GM19467 (cell line): Measurements from ENCODE around the gene RCVRN.
"Not testable (repeated sequence)": the region's sequence is repeated elsewhere in the genome, so short reads cannot be mapped to it uniquely, and the experiment has no call there.

ENCODE experiments used
- ATAC-seq: cut with Tn5 transposase; IDR thresholded peaks from one replicate; pipeline ENCODE4 v1.9.1; 2021; ENCODE audit warnings: mild to moderate bottlenecking, moderate library complexity; ENCODE audit not compliant: unreplicated experiment

RCVRN gene

DNA sequence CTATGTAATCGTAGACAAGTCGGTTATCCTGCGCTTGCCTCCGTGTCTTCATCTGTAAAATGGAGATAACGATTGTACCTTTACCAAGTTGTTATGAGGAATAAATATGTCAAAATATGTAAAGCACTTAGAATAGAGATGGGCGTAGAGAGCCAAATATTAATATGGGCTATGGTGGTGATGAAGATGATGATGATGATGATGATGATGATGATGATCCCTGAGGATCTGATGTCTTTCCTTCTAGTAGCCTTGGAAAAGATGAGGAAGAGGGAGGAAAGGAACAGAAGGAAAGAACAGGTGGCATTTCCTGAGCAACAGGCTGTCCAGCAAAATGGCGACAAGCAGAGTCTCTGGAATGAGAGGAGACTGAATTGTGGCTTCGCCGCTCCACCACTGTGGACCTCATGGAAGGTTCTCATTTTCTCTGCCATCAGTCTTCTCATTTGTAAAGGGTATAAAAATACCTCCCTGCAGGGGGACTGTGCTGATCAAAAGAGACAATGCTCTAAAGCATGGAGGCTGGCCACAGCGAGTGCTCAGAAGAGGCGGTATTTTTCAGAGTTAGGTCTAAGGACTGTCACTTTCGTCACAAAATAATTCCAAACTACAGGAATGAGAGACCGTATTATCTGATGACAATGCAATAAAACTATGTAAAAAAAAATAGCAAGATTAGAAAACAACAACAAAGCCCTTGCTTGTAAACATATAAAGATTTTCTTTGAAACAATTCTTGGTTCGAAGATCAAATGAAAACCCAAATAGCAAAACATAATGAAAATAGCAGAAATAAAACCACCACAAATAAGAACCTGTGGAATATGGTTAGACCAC is 17.2 kb upstream of the RCVRN start:
- no peak for ATAC-seq

DNA sequence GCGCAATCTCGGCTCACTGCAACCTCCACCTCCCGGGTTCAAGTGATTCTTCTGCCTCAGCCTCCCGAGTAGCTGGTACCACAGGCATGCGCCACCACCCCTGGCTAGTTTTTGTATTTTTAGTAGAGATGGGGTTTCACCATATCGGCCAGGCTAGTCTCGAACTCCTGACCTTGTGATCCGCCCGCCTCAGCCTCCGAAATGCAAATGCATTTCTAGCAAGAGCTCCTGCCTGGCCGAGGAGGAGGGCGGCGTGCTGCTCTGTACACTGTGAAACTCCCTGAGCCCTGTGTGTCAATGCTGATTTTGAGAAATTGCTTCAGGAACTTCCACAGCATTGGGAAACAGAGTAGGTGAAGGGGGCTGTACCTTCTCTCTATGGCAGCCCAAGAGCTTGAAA is 16.1 kb upstream of the RCVRN start:
- ATAC-seq, result not testable (repeated sequence)

DNA sequence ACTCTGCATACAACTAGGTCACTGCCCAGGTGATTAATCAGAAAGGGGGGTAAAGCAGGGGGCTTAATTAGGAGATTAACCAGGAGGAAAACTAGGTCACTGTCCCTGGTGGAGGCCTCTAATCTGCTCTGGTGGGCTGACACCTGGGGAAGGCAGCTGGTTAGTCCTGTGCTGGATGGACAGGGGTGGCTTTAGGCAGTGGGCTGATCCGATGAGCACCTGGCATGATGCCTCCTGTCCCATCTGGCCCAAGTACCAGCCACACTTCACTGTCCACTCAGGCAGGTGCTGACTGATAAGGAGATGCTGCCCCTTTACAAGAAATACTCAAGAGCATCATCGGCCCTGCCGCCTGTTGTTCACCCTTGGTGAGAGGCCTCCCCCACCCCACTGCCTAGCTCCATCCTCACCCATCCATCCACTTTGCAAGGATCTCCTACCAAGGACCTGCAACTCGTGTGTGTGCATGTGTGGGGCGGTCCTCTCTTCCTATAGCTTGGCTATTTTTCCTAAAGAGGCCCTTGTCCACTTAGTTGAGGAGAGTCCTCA is 13.8 kb upstream of the RCVRN start:
- ATAC-seq, result no peak

DNA sequence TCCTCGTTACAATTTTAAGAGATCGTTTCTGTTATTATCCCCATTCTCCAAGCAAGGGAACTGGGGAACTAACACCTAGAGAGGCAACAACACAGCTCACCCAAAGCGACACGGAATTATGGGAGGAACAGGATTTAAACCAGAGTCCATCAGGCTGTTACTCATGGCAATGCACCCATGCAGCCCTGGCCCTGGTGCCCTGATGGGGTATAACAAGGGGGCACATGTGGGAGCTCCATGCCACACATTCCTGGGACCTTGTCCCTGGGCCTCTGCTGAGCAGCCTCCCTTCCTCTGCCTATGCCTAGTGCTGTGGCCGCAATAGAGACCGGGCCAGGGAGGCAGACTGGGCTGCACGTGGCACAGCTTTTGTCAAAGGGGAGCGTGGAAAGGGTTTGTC is 13.3 kb upstream of the RCVRN start:
- ATAC-seq, result no peak

DNA sequence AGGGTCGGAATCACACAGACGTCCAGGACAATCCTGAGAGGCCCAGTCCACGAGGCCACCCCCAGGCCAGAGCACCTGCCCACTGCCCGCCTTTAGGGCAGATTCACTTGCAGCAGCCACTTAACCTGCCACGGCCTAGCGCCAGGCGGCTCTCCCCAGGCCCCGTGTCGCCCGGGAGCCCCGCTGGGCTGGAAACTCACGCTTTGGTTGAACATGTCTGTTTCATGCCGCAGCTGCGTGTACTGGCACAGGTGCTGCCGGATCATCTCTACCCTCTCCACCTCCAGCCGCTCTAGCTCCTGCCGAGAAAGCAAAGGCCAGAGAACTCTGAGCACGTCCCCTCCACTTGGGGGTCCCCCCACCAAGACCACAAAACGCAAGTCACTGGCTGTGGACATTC is 12.7 kb upstream of the RCVRN start:
- no peak for ATAC-seq

DNA sequence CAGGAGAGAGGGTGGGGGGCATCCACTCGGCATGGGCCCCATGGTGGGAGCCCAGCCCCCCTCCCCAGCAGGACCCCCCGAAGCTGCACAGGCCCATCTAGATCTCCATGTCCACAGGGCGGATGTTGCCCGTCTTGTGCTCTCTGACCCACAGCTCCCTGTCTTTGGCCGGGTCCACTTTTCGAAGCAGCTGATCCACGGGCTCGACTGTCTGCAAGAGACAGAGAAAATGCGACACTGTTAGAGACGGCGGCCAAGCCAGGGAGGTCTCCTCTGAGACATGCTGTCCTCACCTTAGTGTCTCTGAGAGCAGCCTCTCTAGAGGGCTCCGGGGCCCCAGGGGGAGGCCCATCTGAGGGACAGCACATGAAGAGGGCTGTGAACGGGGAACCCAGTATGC is 12.1 kb upstream of the RCVRN start:
- ATAC-seq, result no peak

DNA sequence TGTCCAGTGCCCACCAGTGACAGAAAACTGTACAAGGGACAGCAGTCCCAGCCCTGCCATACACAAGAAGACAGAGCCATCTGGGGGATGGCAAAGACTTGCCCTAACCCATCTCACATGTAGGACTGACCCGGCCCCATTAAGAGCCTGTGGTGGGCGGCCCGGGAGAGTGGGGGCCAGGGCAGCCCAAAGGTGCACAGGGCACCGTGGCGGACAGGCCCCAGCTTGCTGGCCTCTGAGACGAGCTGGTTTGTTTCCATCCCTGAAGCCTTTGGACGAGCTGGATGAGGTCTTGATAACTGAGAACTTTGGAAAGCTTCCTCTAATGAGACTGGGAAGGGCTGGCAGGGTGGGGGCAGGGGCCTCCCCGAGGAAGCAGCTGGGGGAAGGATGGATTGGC is 11.0 kb upstream of the RCVRN start:
- no peak for ATAC-seq

DNA sequence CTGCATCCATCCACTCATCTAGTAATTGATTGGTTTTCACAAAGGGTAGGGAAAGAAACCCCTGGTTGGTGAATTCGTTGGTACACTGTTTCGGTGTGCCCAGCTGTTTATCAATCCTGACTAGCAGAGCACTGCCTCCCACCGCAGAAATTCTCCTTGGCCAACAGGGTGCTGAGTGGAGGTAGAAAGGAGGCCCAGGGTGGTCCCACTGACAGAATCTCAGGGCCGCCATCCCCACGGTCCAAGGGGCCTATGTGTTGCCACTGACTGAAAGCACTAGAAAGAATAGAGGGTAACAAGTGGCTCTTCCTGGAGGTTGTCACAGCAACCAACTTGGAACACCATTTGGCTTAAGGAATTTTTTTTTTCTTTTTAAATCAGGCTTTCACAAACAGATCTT is 8.4 kb upstream of the RCVRN start:
- ATAC-seq, result no peak

DNA sequence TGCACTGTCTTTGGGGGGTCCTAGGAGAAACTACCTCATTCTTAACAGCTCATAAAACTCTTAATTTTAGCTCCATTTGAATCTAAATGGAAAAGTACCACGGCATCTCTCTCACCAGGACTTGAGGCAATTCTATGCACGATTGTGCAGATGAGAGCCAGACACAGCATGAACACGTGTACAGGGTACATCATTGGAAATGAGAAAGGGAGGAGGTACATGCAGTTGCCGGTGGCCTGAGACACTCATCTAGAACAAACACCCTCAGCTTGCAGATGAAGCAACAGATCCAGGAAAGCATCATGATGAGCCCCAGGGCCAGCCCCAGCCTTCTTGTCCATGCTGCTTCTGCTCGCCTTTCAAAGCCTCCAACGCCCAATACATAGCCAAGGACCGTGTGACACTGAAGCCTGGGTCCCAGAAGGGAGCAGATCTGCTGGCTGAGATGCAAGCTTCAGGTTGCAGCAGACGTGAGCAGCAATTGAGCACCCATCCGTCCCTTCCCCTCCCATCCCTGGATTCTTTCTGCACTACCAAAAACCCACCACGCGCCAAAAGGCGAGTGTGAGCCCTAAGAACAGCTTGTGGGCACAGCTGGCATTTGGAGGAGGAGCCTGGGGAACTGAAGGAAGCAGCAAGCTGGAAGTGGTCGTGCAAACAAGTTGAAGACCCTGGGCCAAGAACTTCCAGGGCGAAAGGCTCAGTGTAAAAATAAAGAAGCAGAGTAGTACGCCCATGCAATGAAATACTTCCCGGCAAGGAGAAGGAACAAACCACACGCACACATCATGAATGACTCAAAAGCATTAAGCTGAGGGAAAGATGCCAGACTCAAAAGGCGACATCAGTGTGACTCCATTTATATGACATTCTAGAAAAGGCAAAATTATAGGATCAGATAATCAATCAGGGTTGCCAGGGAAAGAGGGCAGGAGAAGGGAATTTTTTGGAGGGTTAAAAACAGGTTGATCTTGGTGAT is 7.3 kb upstream of the RCVRN start:
- ATAC-seq, result no peak

DNA sequence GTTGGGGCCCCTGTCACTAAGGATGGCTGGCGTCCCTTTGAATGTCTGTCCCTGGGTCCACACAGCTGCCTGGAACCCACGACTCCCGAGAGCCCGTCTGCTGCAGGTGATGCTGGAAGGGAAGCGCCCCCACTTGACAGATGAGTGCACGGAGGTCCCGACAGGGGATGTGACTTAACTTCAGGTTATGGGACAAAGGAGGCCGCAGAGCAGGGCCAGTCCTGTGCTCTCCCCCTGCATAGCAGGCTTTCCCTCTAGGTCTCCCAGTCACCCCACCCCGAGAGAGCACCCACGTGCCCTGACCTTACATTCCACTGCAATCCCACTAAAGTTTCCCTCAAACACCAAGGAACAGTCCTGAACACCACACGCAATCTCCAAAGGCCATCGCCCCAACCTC is 6.0 kb upstream of the RCVRN start:
- ATAC-seq, result no peak

DNA sequence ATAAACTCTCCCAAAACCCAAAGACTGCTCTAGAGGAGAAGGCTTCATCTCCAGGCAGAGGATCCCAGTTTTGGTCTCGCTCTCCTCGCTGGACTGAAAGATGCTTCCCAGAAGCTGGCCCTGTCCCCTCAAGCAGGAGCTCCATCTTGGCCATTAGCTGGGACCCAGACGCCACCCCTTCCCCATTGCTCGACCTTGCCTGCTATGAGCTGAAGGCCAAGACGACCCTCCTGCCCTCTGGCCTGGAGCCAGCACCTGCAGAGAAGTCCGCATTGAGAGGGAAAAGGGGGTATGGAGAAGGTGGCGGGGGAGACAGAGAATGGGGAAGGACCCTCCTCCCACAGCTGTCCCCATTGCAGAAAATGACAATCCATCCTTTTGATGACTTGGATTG is 3.6 kb upstream of the RCVRN start:
- no peak for ATAC-seq

DNA sequence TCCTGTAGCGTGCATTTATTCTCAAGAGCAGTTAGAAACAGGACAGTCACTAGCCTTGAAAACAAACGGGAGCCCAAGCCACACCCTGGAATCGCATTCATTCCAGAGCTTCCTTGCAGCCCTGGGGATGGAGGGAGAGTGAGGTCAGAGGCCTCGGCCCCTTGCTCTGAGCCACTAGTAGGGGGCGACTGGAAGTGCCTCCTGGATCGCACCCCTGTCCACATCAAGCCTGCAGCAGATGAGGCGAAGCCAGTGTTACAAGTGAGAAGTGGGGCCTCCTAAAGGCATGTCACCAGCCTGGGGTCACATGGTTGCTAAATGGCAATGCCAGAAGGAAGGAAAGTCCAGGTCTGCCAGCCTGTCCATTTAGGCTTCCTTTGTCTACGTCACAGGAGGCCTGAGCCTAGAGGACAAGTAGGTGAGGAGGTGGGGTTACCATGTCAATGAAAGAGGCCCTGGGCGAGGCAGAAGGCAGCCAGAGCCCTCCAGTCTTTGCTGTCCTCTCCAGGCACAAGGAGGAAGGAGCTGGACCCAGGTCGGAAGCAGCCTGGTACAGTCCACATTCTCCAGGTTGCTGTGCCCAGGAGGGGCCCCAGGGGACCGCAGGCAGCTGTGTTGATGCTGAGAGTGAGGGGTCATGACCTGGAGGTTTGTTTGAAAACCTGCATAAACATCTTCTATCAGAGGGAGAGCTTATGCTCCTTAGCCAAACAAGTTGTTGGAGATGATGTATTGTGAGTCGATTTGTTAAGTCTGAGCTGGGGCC is 3.0 kb upstream of the RCVRN start:
- ATAC-seq, result no peak

DNA sequence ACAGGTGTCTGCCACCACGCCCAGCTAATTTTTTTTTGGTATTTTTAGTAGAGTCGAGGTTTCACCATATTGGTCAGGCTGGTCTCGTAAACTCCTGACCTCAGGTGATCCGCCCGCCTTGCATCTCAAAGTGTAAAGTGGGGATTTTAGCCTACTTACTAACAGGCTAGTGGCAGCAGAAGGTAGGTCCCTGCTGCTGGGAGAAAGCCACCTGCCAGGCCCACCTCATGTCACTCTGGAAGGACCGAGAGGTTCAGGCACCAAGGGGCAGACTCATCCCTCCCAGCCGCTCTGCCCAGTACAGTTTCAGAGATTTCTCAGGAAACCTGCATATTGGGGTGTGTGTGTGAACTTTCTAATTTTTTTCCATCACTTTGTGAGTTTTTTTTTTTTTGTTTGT is 2.1 kb upstream of the RCVRN start:
- ATAC-seq, result no peak

DNA sequence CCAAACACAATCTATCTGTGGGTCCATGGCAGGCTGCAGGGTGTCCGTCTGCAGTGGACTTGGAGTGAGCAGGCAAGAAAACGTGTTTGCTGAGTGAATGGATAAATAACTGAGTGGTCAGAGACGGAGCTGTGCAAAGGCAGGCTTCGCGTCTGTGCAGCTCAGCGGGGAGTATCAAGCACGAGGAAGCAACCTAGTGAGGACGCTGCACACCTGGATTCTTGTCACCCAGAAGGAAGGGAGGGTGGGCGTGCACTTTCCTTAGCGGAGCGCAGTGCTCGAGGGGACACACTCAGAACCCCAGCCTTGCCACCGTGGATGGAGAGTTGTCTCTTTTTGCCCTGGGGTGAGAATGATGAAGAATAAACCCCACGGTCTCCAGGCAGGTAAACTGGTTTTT is 1.5 kb upstream of the RCVRN start:
- no peak for ATAC-seq

DNA sequence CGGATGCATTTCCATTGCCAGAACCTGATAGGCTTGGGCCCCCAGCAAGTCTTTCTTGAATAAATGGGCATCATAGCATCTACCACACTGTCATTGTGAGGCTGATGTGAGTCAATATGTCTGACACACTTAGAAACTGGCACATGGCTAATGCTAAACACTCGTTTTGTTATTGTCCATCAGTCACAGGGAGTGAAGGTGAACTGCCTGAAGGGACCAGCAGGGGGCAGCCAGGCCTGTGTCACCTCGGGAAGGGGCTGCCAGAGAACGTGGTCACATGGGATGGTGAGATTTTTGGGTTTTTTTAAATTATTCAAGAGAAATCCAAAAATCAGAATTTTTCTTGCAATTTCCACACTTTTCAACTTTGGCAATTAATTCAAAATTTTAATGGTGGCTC is 831 bp upstream of the RCVRN start:
- no peak for ATAC-seq

DNA sequence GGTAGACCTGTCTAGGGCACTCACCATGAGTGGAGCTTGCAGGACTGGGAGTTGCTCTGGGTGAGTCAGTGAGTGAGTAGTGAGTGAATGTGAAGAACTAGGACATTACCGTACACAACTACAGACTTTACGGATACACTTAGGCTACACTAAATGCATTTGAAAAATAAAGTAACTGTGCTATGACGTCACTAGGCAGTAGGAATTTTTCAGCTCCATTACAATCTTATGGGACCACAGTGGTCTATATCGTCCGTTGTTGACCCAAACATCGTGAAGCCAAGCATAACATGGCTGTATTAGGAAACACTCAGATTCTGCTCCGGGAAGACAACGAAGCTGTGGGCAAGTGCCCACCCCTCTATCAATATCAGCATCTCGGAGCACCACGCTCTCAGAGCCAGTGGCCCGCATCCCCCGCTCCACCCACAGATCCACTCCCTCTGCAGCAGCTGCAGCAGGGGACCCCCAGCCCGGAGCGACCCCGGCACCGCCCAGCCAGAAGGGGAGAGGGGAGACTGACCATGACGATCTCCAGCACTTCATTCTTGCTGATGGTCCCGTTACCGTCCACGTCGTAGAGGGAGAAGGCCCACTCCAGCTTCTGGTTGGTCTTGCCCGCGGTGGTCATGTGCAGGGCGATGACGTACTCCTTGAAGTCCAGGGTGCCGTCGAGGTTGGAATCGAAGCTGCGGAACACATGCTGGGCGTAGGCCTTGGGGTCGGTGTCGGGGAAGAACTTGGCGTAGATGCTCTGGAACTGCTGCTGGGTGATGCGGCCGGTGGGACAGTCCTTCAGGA is 594 bp downstream of the RCVRN start:
- ATAC-seq, result no peak

DNA sequence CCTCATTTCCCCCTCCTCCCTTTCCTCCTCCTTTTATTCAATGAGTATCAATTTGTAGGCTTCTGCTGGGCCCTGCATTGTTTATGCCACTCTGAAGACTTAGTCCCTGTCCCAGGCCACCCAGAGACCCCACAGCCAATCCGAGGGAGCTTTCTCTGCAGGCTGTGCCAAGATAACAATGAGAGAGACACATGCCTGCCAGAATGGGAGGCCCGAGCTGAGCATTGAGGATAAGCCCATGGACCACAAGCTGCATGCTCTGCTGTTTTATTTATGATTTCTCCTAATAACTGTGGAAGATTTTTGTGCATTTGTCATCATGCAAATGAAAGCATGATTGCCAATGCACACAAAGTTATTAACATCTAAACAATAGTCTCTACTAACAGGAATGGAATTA is 3.0 kb downstream of the RCVRN start:
- no peak for ATAC-seq

DNA sequence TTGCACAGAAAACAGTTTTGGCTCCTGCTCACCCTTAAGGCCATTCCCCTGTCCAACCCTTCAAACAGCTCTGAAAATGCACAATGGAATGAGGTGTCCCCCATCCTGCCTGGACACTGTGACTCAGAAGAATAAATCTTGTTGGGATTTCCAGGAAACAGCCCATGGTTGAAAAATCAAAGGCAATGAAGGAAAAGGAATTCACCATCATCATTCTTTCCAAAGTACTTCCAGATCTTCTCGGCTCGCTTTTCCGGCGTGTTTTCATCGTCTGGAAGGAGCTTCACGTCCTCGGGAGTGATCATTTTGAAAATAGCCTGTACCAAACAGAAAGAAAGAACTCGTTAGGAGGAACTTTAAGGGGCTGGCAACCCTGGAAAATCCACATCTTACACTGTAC is 4.3 kb downstream of the RCVRN start:
- no peak for ATAC-seq

DNA sequence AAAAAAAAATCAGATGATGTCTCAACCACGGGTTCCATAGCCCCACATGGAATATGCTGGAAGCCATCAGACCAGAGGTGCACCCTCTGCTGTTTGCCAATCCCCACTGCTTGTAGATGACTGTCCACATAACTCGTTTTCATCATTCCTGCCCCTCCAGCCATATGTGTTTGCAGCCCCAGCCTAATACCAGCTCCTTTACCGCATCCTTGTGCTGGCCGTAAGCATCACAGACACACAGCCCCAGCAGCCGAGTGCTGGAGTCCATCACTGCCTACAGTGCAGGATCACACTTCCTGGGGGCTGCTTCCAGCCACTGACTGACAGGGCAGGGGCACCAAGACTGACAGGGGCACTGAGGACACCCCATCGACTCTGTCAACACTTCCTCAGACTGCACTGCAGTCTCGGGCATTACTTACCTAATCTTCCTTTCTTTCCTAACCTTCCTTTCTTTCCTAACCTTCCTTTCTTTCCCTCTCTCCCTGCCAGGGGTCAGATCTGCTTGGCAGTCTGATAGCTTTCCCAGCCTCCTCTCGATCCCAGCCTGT is 5.0 kb downstream of the RCVRN start:
- ATAC-seq, result no peak
